ENCODE data around the gene KCNMB4.

- TF ChIP-seq, protein P1, sequence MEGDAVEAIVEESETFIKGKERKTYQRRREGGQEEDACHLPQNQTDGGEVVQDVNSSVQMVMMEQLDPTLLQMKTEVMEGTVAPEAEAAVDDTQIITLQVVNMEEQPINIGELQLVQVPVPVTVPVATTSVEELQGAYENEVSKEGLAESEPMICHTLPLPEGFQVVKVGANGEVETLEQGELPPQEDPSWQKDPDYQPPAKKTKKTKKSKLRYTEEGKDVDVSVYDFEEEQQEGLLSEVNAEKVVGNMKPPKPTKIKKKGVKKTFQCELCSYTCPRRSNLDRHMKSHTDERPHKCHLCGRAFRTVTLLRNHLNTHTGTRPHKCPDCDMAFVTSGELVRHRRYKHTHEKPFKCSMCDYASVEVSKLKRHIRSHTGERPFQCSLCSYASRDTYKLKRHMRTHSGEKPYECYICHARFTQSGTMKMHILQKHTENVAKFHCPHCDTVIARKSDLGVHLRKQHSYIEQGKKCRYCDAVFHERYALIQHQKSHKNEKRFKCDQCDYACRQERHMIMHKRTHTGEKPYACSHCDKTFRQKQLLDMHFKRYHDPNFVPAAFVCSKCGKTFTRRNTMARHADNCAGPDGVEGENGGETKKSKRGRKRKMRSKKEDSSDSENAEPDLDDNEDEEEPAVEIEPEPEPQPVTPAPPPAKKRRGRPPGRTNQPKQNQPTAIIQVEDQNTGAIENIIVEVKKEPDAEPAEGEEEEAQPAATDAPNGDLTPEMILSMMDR (IDR thresholded peaks at IDR 0.05) = no peak
- no peak for TF ChIP-seq POLR2A (IDR thresholded peaks at IDR 0.05)
Observed at GRCh38 chr12:70456953-70457352, 90.9 kb downstream of the KCNMB4 start.

Measured in right lobe of liver (tissue), 4 donors.